CD4-positive, alpha-beta T cell (primary cell): ENCODE data around the gene USP2. TPM values are rescaled to one million over a fixed set of nuclear protein-coding genes. Genes with fewer than 3 reads are reported as not detected.

Source experiments
- ATAC-seq: fragments of 200-7000 bp; cut with Tn5 transposase; one replicate; pipeline ENCODE4 v1.10.0; 2022; ENCODE audit warnings: mild to moderate bottlenecking; ENCODE audit not compliant: poor library complexity
- CTCF ChIA-PET: fragments of 350-600 bp; sonication (Branson Sonifier 250); formaldehyde crosslinking; loops from one replicate; lab custom pipeline; 2021; ENCODE audit warnings: antibody characterized with exemption, inconsistent platforms; lab: Charles Lee
- POLR2A ChIA-PET: fragments of 350-600 bp; sonication (Branson Sonifier 250); formaldehyde crosslinking; loops from one replicate; lab custom pipeline; 2021; ENCODE audit warnings: antibody characterized with exemption, inconsistent platforms; lab: Charles Lee
- DNase-seq, 14 experiments: peaks; one replicate each; pipeline ENCODE4 v3.0.0-alpha.2; 2013 to 2020; ENCODE audit warnings: mixed read lengths in 2 of 14
- H3K27ac ChIP-seq, 2 donors: one replicate each; pipeline versions ENCODE4 v1.5.1 to v1.7.0; 2013; ENCODE audit warnings: low read length in 2 of 2, low read depth in 1 of 2, mild to moderate bottlenecking in 1 of 2
- H3K27me3 ChIP-seq, 2 experiments: 1 replicate in 1 of 2; 2 replicates in 1 of 2; pipeline versions ENCODE4 v1.6.1 to v1.7.0; 2013; ENCODE audit warnings: low read length in 2 of 2, control low read depth in 1 of 2, mild to moderate bottlenecking in 1 of 2, moderate library complexity in 1 of 2; ENCODE audit not compliant: insufficient read depth in 2 of 2, control insufficient read depth in 1 of 2
- H3K36me3 ChIP-seq: one replicate; pipeline ENCODE4 v1.6.1; 2013; ENCODE audit warnings: low read length, control low read depth; ENCODE audit not compliant: insufficient read depth
- H3K4me1 ChIP-seq: one replicate; pipeline ENCODE4 v1.6.1; 2013; ENCODE audit warnings: low read length, control low read depth; ENCODE audit not compliant: insufficient read depth
- H3K4me3 ChIP-seq: one replicate; pipeline ENCODE4 v1.5.1; 2013; ENCODE audit warnings: mild to moderate bottlenecking, low read length, moderate library complexity
- H3K9me3 ChIP-seq, 2 experiments: 1 replicate in 1 of 2; 2 replicates in 1 of 2; pipeline versions ENCODE4 v1.6.1 to v1.7.0; 2013; ENCODE audit warnings: low read length in 2 of 2, mild to moderate bottlenecking in 2 of 2, control low read depth in 1 of 2, moderate library complexity in 1 of 2; ENCODE audit not compliant: control insufficient read depth in 1 of 2, insufficient read depth in 1 of 2
- H3K27ac Mint-ChIP-seq: one replicate; pipeline ENCODE4 v1.8.0; 2020; ENCODE audit warnings: mixed read lengths
- H3K27me3 Mint-ChIP-seq: one replicate; pipeline ENCODE4 v1.8.0; 2021; ENCODE audit warnings: mixed read lengths
- H3K36me3 Mint-ChIP-seq: one replicate; pipeline ENCODE4 v1.8.0; 2021; ENCODE audit warnings: low read depth, mixed read lengths
- H3K4me1 Mint-ChIP-seq: one replicate; pipeline ENCODE4 v1.8.0; 2021; ENCODE audit warnings: low read depth, mixed read lengths
- H3K4me3 Mint-ChIP-seq: one replicate; pipeline ENCODE4 v1.8.0; 2020; ENCODE audit warnings: mild to moderate bottlenecking, mixed read lengths
- H3K9me3 Mint-ChIP-seq: one replicate; pipeline ENCODE4 v1.8.0; 2020; ENCODE audit warnings: mixed read lengths
- intact Hi-C, 2 experiments: fragments of 100-400 bp; cut with DNase I in 1 of 2; cut with micrococcal nuclease in 1 of 2; formaldehyde crosslinking; loops; one replicate each; pipeline versions ENCODE4 v1.15.1 to v1.9.0; 2023 to 2025; cut with DNase I, micrococcal nuclease
- total RNA-seq, 174 experiments: library from RNA in 2 of 174; stranded (reverse) in 2 of 174; gene quantifications; one replicate each; pipeline ENCODE4 v1.2.3 and lab custom pipeline; 2021 to 2026
- TF ChIP-seq, protein P1 (sequence below): fragments of 200-600 bp; IDR thresholded peaks from one replicate; pipeline ENCODE4 v1.8.0; 2022; ENCODE audit warnings: antibody characterized with exemption, mild to moderate bottlenecking

USP2 gene
- total RNA-seq, 2 experiments from 2014 or later = 2.0 to 2.6 TPM

DNA sequence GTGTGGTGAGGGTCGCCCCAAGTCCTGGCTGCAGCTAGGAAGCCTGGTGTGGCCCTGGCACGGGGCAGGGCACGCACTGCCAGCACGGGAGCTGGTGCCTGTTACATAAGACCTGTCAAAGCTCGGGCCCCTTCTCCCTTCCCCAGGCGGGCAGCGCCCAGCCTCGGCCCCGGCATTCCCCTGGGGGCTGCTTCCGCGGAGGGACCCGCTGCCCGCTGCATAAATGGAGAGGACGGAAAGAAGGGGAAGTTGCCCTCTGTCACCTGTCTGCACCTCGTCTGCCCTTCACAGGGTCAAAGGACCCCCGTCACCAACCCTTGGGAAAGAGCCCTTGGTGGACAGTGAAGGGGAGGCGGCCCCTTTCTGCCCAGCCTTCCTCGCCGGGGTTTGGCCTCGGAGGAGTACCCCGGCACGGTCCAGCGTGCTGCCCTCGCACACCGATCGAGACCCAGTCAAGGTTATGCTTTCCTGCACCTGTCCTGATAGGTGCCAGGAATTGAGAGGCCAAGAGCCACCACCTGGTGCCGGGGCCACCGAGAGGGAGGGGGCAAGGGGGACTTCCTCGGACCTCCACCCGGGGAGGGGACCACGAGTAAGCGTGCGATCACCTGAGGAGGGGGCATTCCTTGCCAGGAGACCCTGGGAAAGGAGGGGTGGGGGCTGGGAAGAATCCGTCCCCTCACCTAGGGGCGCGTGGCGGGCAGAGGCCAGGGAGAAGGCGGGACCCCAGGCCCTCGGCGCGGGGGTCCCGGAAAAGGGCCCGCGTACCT lies 18.2 kb downstream of the USP2 start:
- CTCF ChIA-PET = interaction anchor here (2.5 kb wide), 1 partner anchor 18 kb away, joined by 10 read pairs; the partner anchor contains the start of gene USP2
- peak overlapping the region; percentile 16 for H3K4me3 ChIP-seq

GRCh38 chr11:119362741-119363080 lies 18.8 kb downstream of the USP2 start:
- no peak overlapping the region for H3K27ac ChIP-seq
- CTCF ChIA-PET = interaction anchor here (2.5 kb wide), 1 partner anchor 19 kb away, joined by 10 read pairs; the partner anchor contains the start of gene USP2
- H3K27me3 Mint-ChIP-seq = peaks cover 54% of the 10 kb centered on the region
- DNase-seq = no peak
- H3K27me3 ChIP-seq = peaks cover 37 to 54% of the 10 kb centered on the region in 2 experiments
- intact Hi-C loops = no loop called here
- no peaks in the 10 kb centered on the region for H3K9me3 Mint-ChIP-seq
- H3K27ac Mint-ChIP-seq = no peak overlapping the region
- H3K4me1 ChIP-seq = peaks cover 18% of the 10 kb centered on the region
- POLR2A ChIA-PET = interaction anchor here (0.5 kb wide), 1 partner anchor 925 kb away, joined by 4 read pairs; no protein-coding TSS in a partner anchor
- no peaks in the 10 kb centered on the region for H3K36me3 ChIP-seq
- H3K4me3 ChIP-seq = no peak overlapping the region
- H3K9me3 ChIP-seq = no peaks in the 10 kb centered on the region
- TF ChIP-seq, protein P1, sequence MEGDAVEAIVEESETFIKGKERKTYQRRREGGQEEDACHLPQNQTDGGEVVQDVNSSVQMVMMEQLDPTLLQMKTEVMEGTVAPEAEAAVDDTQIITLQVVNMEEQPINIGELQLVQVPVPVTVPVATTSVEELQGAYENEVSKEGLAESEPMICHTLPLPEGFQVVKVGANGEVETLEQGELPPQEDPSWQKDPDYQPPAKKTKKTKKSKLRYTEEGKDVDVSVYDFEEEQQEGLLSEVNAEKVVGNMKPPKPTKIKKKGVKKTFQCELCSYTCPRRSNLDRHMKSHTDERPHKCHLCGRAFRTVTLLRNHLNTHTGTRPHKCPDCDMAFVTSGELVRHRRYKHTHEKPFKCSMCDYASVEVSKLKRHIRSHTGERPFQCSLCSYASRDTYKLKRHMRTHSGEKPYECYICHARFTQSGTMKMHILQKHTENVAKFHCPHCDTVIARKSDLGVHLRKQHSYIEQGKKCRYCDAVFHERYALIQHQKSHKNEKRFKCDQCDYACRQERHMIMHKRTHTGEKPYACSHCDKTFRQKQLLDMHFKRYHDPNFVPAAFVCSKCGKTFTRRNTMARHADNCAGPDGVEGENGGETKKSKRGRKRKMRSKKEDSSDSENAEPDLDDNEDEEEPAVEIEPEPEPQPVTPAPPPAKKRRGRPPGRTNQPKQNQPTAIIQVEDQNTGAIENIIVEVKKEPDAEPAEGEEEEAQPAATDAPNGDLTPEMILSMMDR = no peak
- H3K4me3 Mint-ChIP-seq = no peak overlapping the region
- peaks cover 14% of the 10 kb centered on the region for H3K4me1 Mint-ChIP-seq
- ATAC-seq = no peak
- H3K36me3 Mint-ChIP-seq = no peaks in the 10 kb centered on the region

More for the DNA sequence above, 18.2 kb downstream of the USP2 start:
- POLR2A ChIA-PET = no interaction called here
- Mint-ChIP-seq H3K27ac (no peak overlapping the region), H3K36me3 (no peaks in the 10 kb centered on the region), H3K27me3 (peaks cover 58% of the 10 kb centered on the region), H3K4me3 (peak overlapping the region; percentile 58), H3K4me1 (peaks cover 14% of the 10 kb centered on the region), H3K9me3 (no peaks in the 10 kb centered on the region)
- DNase-seq (no peak), ATAC-seq (no peak)
- no peaks in the 10 kb centered on the region for H3K36me3 ChIP-seq
- TF ChIP-seq, protein P1 = no peak
- H3K27me3 ChIP-seq = peaks cover 38 to 59% of the 10 kb centered on the region in 2 experiments
- intact Hi-C loops = no loop called here
- no peaks in the 10 kb centered on the region for H3K9me3 ChIP-seq
- H3K27ac ChIP-seq = no peak overlapping the region
- peaks cover 18% of the 10 kb centered on the region for H3K4me1 ChIP-seq

- peaks cover 31 to 48% of the 10 kb centered on the region in 2 experiments for H3K27me3 ChIP-seq
- Mint-ChIP-seq H3K27ac (no peak overlapping the region), H3K36me3 (no peaks in the 10 kb centered on the region), H3K4me3 (no peak overlapping the region), H3K9me3 (no peaks in the 10 kb centered on the region), H3K27me3 (peaks cover 53% of the 10 kb centered on the region), H3K4me1 (peaks cover 14% of the 10 kb centered on the region)
- no peak overlapping the region for H3K27ac ChIP-seq
- DNase-seq = no peak
- ChIA-PET POLR2A (interaction anchor here (0.5 kb wide), 1 partner anchor 924 kb away, joined by 4 read pairs; no protein-coding TSS in a partner anchor), CTCF (interaction anchor here (0.5 to 2.5 kb wide), 3 partner anchors 13 to 331 kb away, joined by 3 to 10 read pairs (median 3); partner anchors contain the start of gene USP2)
- TF ChIP-seq, protein P1 = no peak
- ATAC-seq = no peak
- no peaks in the 10 kb centered on the region for H3K9me3 ChIP-seq
- intact Hi-C loops = no loop called here
- H3K4me3 ChIP-seq = no peak overlapping the region
- peaks cover 18% of the 10 kb centered on the region for H3K4me1 ChIP-seq
- no peaks in the 10 kb centered on the region for H3K36me3 ChIP-seq
Measured at GRCh38 chr11:119361941-119362725, 19.4 kb downstream of the USP2 start.
